ENCODE data around the gene OTOGL.
"Not testable (repeated sequence)": the region's sequence is repeated elsewhere in the genome, so short reads cannot be mapped to it uniquely, and the experiment has no call there.

OTOGL gene

GRCh38 chr12:80222261-80222660 lies 122.9 kb downstream of the OTOGL start:
- DNase-seq, result no peak

GRCh38 chr12:80226576-80226975 lies 127.2 kb downstream of the OTOGL start:
- DNase-seq, result no peak

GRCh38 chr12:80227904-80228303 lies 128.6 kb downstream of the OTOGL start:
- DNase-seq, result not testable (repeated sequence)

- DNase-seq, result no peak
Measured at GRCh38 chr12:80230068-80230467, 130.7 kb downstream of the OTOGL start.

- no peak for DNase-seq
Measured at GRCh38 chr12:80232837-80233236, 133.5 kb downstream of the OTOGL start.

GRCh38 chr12:80233926-80234325 lies 134.6 kb downstream of the OTOGL start:
- DNase-seq, result no peak

GRCh38 chr12:80234667-80235066 lies 135.3 kb downstream of the OTOGL start:
- DNase-seq, result no peak

- no peak for DNase-seq
Measured at GRCh38 chr12:80235944-80236343, 136.6 kb downstream of the OTOGL start.

- no peak for DNase-seq
Measured at GRCh38 chr12:80239867-80240266, 140.5 kb downstream of the OTOGL start.

- DNase-seq, result no peak
Measured at GRCh38 chr12:80241576-80242273, 142.4 kb downstream of the OTOGL start.

GRCh38 chr12:80242321-80242720 lies 143.0 kb downstream of the OTOGL start:
- no peak for DNase-seq

- DNase-seq, result not testable (repeated sequence)
Measured at GRCh38 chr12:80249581-80249980, 150.2 kb downstream of the OTOGL start.

GRCh38 chr12:80257920-80258319 lies 158.6 kb downstream of the OTOGL start:
- DNase-seq, result no peak

GRCh38 chr12:80260269-80260668 lies 160.9 kb downstream of the OTOGL start:
- no peak for DNase-seq

- DNase-seq, result no peak
Measured at GRCh38 chr12:80261403-80261802, 162.1 kb downstream of the OTOGL start.

GRCh38 chr12:80262346-80262745 lies 163.0 kb downstream of the OTOGL start:
- no peak for DNase-seq

GRCh38 chr12:80262771-80263170 lies 163.4 kb downstream of the OTOGL start:
- no peak for DNase-seq

GRCh38 chr12:80264386-80264785 lies 165.0 kb downstream of the OTOGL start:
- DNase-seq, result no peak

- DNase-seq, result no peak
Measured at GRCh38 chr12:80264891-80265290, 165.6 kb downstream of the OTOGL start.

- peak in 1 of 58 donors; percentile 14 for DNase-seq
Measured at GRCh38 chr12:80268924-80269749, 169.8 kb downstream of the OTOGL start.

- DNase-seq, result peak in 2 of 58 donors; percentile 2 to 32
Measured at GRCh38 chr12:80269803-80270552, 170.6 kb downstream of the OTOGL start.

GRCh38 chr12:80271780-80272179 lies 172.4 kb downstream of the OTOGL start:
- DNase-seq, result no peak
